HepG2 (cell line): ENCODE measurements around the gene UBE3B. TPM values are rescaled to one million over a fixed set of nuclear protein-coding genes. Genes with fewer than 3 reads are reported as not detected.

Experiments used
- ATAC-seq: fragments of 200-7000 bp; cut with Tn5 transposase; 3 replicates; pipeline ENCODE4 v1.9.1; 2020; ENCODE audit warnings: mild to moderate bottlenecking, moderate library complexity
- BruUV-seq: library from RNA; stranded (reverse); fragments of 400-500 nt; replicated peaks from 2 replicates; lab custom pipeline; 2021; lab: Mats Ljungman, UMichigan
- CTCF ChIA-PET: fragments of 300-600 bp; formaldehyde crosslinking; extraction: SDS; loops from one replicate; lab custom pipeline; 2021; ENCODE audit warnings: low total read pairs, inconsistent platforms, low intra/inter-chr PET ratio; lab: Yijun Ruan, JAX
- POLR2A ChIA-PET: fragments of 350-600 bp; sonication (Branson Sonifier 250); formaldehyde crosslinking; loops from one replicate; lab custom pipeline; 2020; ENCODE audit warnings: antibody characterized with exemption, inconsistent platforms; lab: Yijun Ruan, JAX
- DNase-seq: peaks from one replicate; pipeline ENCODE4 v3.0.0-alpha.2; 2015; ENCODE audit warnings: low spot score
- FAIRE-seq: peaks from 3 replicates; lab custom pipeline; 2011; peaks lifted over from hg19 to GRCh38; lab: Jason Lieb, UNC
- H2AFZ ChIP-seq: one replicate; pipeline ENCODE4 v1.6.1; 2011; ENCODE audit warnings: low read length, inconsistent platforms
- H3K27ac ChIP-seq: fragments of 300-600 bp; 3 replicates; pipeline ENCODE4 v1.8.0; 2011; ENCODE audit warnings: mixed run types, mild to moderate bottlenecking, mixed read lengths, low read length, inconsistent platforms; ENCODE audit not compliant: insufficient read depth; ENCODE audit errors: extremely low read length
- H3K27me3 ChIP-seq, 2 experiments: fragments of 200-600 bp in 1 of 2; 2 replicates in 1 of 2; 3 replicates in 1 of 2; pipeline versions ENCODE4 v1.6.0 to v1.8.0; 2011; ENCODE audit warnings: low read length in 2 of 2, mild to moderate bottlenecking in 2 of 2, moderate library complexity in 2 of 2, inconsistent platforms in 1 of 2; ENCODE audit not compliant: insufficient read depth in 2 of 2, control insufficient read depth in 1 of 2
- H3K36me3 ChIP-seq, 2 experiments: fragments of 200-600 bp in 1 of 2; replicated peaks in 1 of 2; 2 replicates in 1 of 2; 3 replicates in 1 of 2; pipeline versions ENCODE4 v1.5.1 to v1.8.0; 2011; ENCODE audit warnings: low read length in 2 of 2, inconsistent platforms in 1 of 2; ENCODE audit not compliant: insufficient read depth in 2 of 2, control insufficient read depth in 1 of 2
- H3K4me1 ChIP-seq: 2 replicates; pipeline ENCODE4 v1.5.1; 2012; ENCODE audit warnings: low read length, inconsistent platforms; ENCODE audit not compliant: insufficient read depth
- H3K4me2 ChIP-seq: 2 replicates; pipeline ENCODE4 v1.6.0; 2011; ENCODE audit warnings: low read depth, low read length, inconsistent platforms
- H3K4me3 ChIP-seq, 3 experiments: fragments of 200-600 bp in 1 of 3; sonication (generic), shearing (Covaris generic) in 1 of 3; replicated peaks in 1 of 3; 2 replicates each; pipeline ENCODE4 v1.5.1; 2011 to 2016; ENCODE audit warnings: low read length in 3 of 3, inconsistent platforms in 2 of 3, low read depth in 2 of 3, mild to moderate bottlenecking in 2 of 3, control low read depth in 1 of 3, mixed read lengths in 1 of 3; ENCODE audit not compliant: insufficient read depth in 1 of 3
- H3K79me2 ChIP-seq: one replicate; pipeline ENCODE4 v1.6.1; 2011; ENCODE audit warnings: low read length, inconsistent platforms; ENCODE audit not compliant: insufficient read depth
- H3K9ac ChIP-seq: 2 replicates; pipeline ENCODE4 v1.6.0; 2011; ENCODE audit warnings: mild to moderate bottlenecking, low read depth, low read length, inconsistent platforms; ENCODE audit not compliant: insufficient read depth
- H3K9me3 ChIP-seq: 2 replicates; pipeline ENCODE4 v1.5.1; 2012; ENCODE audit warnings: mild to moderate bottlenecking, low read length
- H4K20me1 ChIP-seq: 2 replicates; pipeline ENCODE4 v1.6.0; 2011; ENCODE audit warnings: inconsistent platforms, mild to moderate bottlenecking, low read length, moderate library complexity; ENCODE audit not compliant: insufficient read depth
- FOXK1 ChIP-seq: sonication (generic); formaldehyde crosslinking; IDR thresholded peaks from 2 replicates; pipeline ENCODE4 v1.4.0; 2020; ENCODE audit warnings: low read depth, missing genetic modification reagents, borderline replicate concordance
- NR2C2 ChIP-seq: sonication (generic); formaldehyde crosslinking; IDR thresholded peaks from 2 replicates; pipeline ENCODE4 v1.4.0; 2020; ENCODE audit warnings: missing genetic modification reagents, mild to moderate bottlenecking, moderate library complexity, borderline replicate concordance
- WGBS: methylation state at CpG from one replicate; pipeline ENCODE4 v1.1.6; 2017; ENCODE audit warnings: low lambda C conversion rate; 5-methylcytosine and 5-hydroxymethylcytosine counted together
- in situ Hi-C: cut with HindIII; loops from 2 replicates; pipeline ENCODE4 v1.10.0; 2017; ENCODE audit warnings: low pct_unique_long_range_greater_than_20kb; ENCODE audit not compliant: extremely low pct_ligation_motif_present
- intact Hi-C: fragments of 100-400 bp; cut with micrococcal nuclease; formaldehyde crosslinking; loops from one replicate; pipeline ENCODE4 v1.10.0; 2022; ENCODE audit not compliant: unreplicated experiment
- polyA plus RNA-seq, 8 experiments: library from polyadenylated mRNA; depleted of rRNA in 3 of 8; stranded (reverse) in 7 of 8; unstranded in 1 of 8; fragments of >200 nt; fragmentation: Illumina TruSeq in 4 of 8; extraction: Trizol in 4 of 8; gene quantifications; 2 replicates each; pipeline versions ENCODE4 v1.2.1 to v1.2.3, GENCODE V29; 2011 to 2016; ENCODE audit warnings: low read depth in 4 of 8, missing spikeins in 1 of 8, mixed read lengths in 1 of 8; ENCODE audit not compliant: insufficient read depth in 1 of 8
- total RNA-seq, 5 experiments: library from RNA; depleted of rRNA; stranded (reverse); fragments of >200 nt; fragmentation: Illumina TruSeq; extraction: Trizol; gene quantifications; 2 replicates each; pipeline ENCODE4 v1.2.3, GENCODE V29; 2016; ENCODE audit warnings: low read depth in 1 of 5
- TF ChIP-seq, protein P1 (sequence below): sonication (generic); formaldehyde crosslinking; IDR thresholded peaks from 2 replicates; pipeline ENCODE4 v1.4.0; 2020; ENCODE audit warnings: mild to moderate bottlenecking, missing genetic modification reagents, borderline replicate concordance
- TF ChIP-seq, protein P2 (sequence below): sonication (generic); formaldehyde crosslinking; IDR thresholded peaks from 2 replicates; pipeline ENCODE4 v1.5.0; 2020; ENCODE audit warnings: mild to moderate bottlenecking, missing genetic modification reagents, moderate library complexity

Gene UBE3B
- total and polyA plus RNA-seq, 2 of the 13 experiments (the other 11 are each of a cell fraction or from before 2014, with no cell fraction given), result 22.7 to 25.3 TPM

DNA sequence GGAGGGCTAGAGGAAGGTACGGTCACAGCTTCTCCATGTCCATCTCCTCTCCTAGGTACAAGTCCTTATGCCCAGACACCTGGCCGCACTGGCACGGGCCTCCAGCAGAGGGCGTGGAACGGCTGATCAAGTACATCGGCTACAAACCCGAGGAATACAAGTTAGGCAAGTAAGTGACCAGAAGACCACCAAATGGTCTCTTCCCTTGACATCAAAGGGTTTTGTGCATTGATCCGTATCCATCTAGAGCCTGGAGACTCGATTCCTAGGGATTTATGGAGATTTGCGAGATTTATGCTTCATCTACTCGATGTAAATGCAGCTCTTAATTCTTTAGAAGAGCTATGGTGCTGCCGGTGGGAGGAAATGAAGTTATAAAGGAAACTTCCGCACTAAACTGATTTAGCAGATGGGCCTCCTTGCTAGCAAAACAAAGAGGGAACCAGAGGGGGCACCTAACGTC, 44.6 kb upstream of the UBE3B start (continued):
- no peak for TF ChIP-seq FOXK1 (CRISPR knock-in tag)
- TF ChIP-seq, protein P1, sequence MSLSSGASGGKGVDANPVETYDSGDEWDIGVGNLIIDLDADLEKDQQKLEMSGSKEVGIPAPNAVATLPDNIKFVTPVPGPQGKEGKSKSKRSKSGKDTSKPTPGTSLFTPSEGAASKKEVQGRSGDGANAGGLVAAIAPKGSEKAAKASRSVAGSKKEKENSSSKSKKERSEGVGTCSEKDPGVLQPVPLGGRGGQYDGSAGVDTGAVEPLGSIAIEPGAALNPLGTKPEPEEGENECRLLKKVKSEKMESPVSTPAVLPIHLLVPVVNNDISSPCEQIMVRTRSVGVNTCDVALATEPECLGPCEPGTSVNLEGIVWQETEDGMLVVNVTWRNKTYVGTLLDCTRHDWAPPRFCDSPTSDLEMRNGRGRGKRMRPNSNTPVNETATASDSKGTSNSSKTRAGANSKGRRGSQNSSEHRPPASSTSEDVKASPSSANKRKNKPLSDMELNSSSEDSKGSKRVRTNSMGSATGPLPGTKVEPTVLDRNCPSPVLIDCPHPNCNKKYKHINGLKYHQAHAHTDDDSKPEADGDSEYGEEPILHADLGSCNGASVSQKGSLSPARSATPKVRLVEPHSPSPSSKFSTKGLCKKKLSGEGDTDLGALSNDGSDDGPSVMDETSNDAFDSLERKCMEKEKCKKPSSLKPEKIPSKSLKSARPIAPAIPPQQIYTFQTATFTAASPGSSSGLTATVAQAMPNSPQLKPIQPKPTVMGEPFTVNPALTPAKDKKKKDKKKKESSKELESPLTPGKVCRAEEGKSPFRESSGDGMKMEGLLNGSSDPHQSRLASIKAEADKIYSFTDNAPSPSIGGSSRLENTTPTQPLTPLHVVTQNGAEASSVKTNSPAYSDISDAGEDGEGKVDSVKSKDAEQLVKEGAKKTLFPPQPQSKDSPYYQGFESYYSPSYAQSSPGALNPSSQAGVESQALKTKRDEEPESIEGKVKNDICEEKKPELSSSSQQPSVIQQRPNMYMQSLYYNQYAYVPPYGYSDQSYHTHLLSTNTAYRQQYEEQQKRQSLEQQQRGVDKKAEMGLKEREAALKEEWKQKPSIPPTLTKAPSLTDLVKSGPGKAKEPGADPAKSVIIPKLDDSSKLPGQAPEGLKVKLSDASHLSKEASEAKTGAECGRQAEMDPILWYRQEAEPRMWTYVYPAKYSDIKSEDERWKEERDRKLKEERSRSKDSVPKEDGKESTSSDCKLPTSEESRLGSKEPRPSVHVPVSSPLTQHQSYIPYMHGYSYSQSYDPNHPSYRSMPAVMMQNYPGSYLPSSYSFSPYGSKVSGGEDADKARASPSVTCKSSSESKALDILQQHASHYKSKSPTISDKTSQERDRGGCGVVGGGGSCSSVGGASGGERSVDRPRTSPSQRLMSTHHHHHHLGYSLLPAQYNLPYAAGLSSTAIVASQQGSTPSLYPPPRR (CRISPR knock-in tag), result no peak

DNA sequence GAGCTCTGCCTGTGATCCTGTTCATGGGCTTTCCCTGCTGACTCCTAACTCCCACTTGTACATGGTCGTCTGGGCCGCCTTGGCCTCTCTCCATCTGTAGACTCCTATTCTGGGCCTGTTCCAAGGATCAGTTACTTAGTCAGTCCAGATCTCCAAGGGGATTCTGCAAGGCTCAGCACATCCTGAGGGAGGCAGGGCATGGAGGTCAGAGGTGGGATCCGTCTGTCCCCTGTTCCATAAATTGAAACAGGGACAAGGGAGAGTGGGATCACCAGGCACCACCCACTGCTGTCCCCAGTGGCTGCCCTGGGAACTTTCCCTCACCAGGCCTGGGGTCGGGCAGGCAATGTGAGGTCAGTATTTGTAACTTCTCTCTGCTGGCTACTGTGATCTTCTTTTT, 43.8 kb upstream of the UBE3B start:
- ATAC-seq (peak; percentile 92), FAIRE-seq (no peak), DNase-seq (no peak)
- Histone ChIP-seq H3K36me3 (no peaks in the 10 kb centered on the region), H2AFZ (no peak overlapping the region), H3K9ac (no peak overlapping the region), H3K27me3 (peaks cover 0 to 4% of the 10 kb centered on the region in 2 experiments; a peak in 1 of 5 replicates), H3K4me2 (no peak overlapping the region; the same call in 1 of the 2 replicates), H4K20me1 (no peaks in the 10 kb centered on the region), H3K79me2 (no peaks in the 10 kb centered on the region), H3K9me3 (no peaks in the 10 kb centered on the region), H3K27ac (no peak overlapping the region), H3K4me1 (peaks cover 22% of the 10 kb centered on the region), H3K4me3 (no peak overlapping the region)
- BruUV-seq, result no TSS peak
- POLR2A ChIA-PET, result no interaction called here
- CTCF ChIA-PET, result no interaction called here
- intact Hi-C loops, result loop anchor here (2.0 kb wide), 1 partner anchor 43 kb away; the partner anchor contains the start of genes KCTD10 and UBE3B
- in situ Hi-C loops, result no loop called here
- 48% methylated on average over 4 of the region's 4 CpGs for WGBS
- TF ChIP-seq NR2C2 (CRISPR knock-in tag), result no peak
- TF ChIP-seq, protein P2, sequence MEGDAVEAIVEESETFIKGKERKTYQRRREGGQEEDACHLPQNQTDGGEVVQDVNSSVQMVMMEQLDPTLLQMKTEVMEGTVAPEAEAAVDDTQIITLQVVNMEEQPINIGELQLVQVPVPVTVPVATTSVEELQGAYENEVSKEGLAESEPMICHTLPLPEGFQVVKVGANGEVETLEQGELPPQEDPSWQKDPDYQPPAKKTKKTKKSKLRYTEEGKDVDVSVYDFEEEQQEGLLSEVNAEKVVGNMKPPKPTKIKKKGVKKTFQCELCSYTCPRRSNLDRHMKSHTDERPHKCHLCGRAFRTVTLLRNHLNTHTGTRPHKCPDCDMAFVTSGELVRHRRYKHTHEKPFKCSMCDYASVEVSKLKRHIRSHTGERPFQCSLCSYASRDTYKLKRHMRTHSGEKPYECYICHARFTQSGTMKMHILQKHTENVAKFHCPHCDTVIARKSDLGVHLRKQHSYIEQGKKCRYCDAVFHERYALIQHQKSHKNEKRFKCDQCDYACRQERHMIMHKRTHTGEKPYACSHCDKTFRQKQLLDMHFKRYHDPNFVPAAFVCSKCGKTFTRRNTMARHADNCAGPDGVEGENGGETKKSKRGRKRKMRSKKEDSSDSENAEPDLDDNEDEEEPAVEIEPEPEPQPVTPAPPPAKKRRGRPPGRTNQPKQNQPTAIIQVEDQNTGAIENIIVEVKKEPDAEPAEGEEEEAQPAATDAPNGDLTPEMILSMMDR, result peak; percentile 27; the same call in 1 of the 2 replicates
